ENCODE measurements around the gene ACIN1. TPM values are rescaled to one million over a fixed set of nuclear protein-coding genes. Genes with fewer than 3 reads are reported as not detected.

ACIN1 gene
- polyA plus RNA-seq, 1 donor, result 225 TPM

DNA sequence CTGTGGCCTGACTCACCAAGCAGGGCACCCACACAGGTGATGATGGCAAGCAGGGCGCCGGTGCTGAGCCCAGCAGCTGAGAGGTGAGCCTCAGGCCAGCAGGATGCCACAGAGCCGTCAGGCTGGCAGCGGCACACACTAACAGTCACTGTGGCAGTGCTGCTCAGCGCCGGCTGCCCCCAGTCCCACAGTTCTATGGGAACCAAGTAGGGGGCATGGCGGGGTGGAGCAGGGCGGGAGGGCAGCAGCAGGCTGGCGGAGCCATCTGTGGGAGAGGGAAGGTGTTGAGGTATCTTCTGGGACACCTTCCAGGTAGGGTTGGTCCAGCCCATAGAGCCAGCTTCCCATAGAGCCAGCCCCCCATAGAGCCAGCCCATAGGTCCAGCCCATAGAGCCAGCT, 45.9 kb downstream of the ACIN1 start:
- Histone ChIP-seq H3K4me1 (ENCODE audit: control insufficient read depth, insufficient read depth, low read length) (no peaks in the 10 kb centered on the region), H3K4me3 (ENCODE audit: low read length) (no peak overlapping the region), H3K27me3 (ENCODE audit: control insufficient read depth, insufficient read depth, low read length) (no peaks in the 10 kb centered on the region), H3K9me3 (ENCODE audit: control insufficient read depth, low read depth, low read length) (peaks cover 3% of the 10 kb centered on the region), H3K36me3 (ENCODE audit: control insufficient read depth, insufficient read depth, low read length) (peaks cover 2% of the 10 kb centered on the region), H3K27ac (ENCODE audit: low read length) (no peak overlapping the region)
- WGBS (ENCODE audit: insufficient coverage, low lambda C conversion rate), result no CpG with 5 or more reads among the region's 9 CpGs
- DNase-seq, result no peak

DNA sequence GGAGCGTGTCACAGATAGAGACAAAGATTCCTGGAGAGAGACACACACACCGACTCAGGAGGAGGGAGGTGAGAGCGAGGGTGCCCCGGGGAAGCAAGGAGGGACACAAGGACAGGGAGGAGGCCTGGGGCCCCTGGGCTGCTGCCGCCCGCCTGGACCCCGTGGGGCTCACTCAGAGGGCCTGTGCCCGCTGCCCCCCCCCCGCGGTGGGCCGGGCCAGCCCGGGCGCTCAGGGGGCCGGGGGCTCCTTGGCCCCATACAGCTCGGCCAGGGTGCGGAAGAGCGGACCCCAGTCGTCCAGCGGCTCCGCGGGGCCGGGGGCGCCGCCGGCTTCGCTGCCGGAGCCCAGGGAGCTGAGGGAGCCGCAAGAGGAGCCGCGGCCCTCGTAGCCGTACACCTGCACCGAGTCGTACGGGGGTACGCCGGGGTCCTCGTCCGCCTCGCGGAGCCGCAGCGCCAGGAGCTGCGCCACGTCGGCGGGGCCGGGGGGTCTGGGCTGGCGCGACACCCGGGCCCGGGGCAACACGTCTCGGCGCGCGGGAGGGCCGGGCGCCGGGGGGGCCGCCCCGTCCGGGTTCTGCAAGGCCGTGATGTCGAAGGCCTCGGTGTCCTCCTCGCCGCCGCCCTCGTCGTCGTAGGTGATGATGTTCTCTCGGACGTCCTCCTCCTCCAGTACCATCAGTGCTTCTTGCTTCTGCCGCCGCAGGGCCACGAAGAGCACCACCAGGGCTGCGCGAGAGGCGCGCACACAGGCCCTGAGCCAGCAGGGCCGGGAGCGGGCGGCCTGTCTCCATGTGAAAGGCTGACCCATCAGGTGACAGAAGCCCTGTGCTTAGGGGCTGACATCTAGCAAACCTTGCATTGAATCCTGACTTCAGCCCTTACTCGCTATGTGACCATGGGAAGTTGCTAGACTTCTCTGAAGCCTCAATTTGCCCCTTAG, 46.9 kb downstream of the ACIN1 start:
- WGBS (ENCODE audit: insufficient coverage, low lambda C conversion rate), result no CpG with 5 or more reads among the region's 85 CpGs

GRCh38 chr14:23047034-23047634, 47.8 kb downstream of the ACIN1 start:
- Histone ChIP-seq H3K36me3 (ENCODE audit: control insufficient read depth, insufficient read depth, low read length) (no peaks in the 10 kb centered on the region), H3K9me3 (ENCODE audit: control insufficient read depth, low read depth, low read length) (peaks cover 3% of the 10 kb centered on the region), H3K27me3 (ENCODE audit: control insufficient read depth, insufficient read depth, low read length) (no peaks in the 10 kb centered on the region), H3K4me1 (ENCODE audit: control insufficient read depth, insufficient read depth, low read length) (no peaks in the 10 kb centered on the region), H3K4me3 (ENCODE audit: low read length) (no peak overlapping the region), H3K27ac (ENCODE audit: low read length) (no peak overlapping the region)
- DNase-seq, result no peak
- WGBS (ENCODE audit: insufficient coverage, low lambda C conversion rate), result no CpG with 5 or more reads among the region's 6 CpGs

More for the DNA sequence above, 46.9 kb downstream of the ACIN1 start:
- no peaks in the 10 kb centered on the region for H3K36me3 ChIP-seq (ENCODE audit: control insufficient read depth, insufficient read depth, low read length)
- peaks cover 3% of the 10 kb centered on the region for H3K9me3 ChIP-seq (ENCODE audit: control insufficient read depth, low read depth, low read length)
- no peak overlapping the region for H3K27ac ChIP-seq (ENCODE audit: low read length)
- no peaks in the 10 kb centered on the region for H3K4me1 ChIP-seq (ENCODE audit: control insufficient read depth, insufficient read depth, low read length)
- DNase-seq, result no peak
- no peak overlapping the region for H3K4me3 ChIP-seq (ENCODE audit: low read length)
- no peaks in the 10 kb centered on the region for H3K27me3 ChIP-seq (ENCODE audit: control insufficient read depth, insufficient read depth, low read length)

DNA sequence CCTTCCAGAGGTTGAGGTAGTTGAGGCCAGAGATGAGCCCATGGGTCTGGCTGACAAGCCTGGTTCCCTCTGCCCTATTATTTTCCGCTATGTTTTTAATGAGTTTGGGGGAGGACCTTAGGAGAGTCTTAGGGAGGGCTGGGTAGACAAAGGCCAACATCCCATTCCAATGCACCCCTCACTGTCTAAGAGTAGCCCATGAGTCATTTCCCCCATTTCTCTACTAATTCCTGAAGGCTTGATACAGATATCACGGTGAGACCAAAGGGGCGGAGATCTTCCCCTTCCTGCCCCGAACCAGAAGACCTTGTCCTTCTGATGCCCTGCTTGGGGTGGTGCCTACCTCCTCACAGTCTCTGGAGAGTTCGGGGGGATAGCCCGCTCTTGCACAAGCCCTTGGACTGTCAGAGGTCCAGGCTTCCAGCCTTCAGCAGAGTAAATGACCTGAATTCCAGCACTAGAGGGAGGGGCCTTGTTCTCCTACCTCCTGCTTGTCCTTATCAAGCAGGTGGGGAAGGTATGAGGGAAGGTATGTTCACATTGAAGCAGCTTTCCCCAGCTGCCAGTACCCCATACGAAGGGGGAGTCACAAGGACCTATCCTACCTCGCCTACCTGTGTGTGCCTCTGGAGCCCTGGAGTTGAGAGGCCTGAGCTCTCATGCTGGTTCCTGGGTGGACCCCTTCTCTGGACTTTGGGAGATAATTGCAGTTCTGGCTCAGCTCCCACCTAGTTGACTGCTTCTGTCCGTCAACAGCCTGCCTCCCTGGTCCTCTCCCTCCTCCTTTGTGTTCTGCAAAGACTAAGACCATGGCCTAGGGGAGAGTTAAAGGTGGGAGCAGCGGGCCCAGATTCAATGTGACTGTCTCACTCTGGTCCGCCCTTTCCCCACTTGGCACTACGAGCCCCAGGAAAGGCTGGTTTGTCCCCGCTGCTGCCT, 49.2 kb downstream of the ACIN1 start:
- no CpG with 5 or more reads among the region's 13 CpGs for WGBS (ENCODE audit: insufficient coverage, low lambda C conversion rate)
- H3K9me3 ChIP-seq (ENCODE audit: control insufficient read depth, low read depth, low read length), result peaks cover 3% of the 10 kb centered on the region
- no peak overlapping the region for H3K27ac ChIP-seq (ENCODE audit: low read length)
- no peak overlapping the region for H3K4me3 ChIP-seq (ENCODE audit: low read length)
- no peaks in the 10 kb centered on the region for H3K27me3 ChIP-seq (ENCODE audit: control insufficient read depth, insufficient read depth, low read length)
- H3K4me1 ChIP-seq (ENCODE audit: control insufficient read depth, insufficient read depth, low read length), result no peaks in the 10 kb centered on the region
- no peak for DNase-seq
- H3K36me3 ChIP-seq (ENCODE audit: control insufficient read depth, insufficient read depth, low read length), result no peaks in the 10 kb centered on the region

DNA sequence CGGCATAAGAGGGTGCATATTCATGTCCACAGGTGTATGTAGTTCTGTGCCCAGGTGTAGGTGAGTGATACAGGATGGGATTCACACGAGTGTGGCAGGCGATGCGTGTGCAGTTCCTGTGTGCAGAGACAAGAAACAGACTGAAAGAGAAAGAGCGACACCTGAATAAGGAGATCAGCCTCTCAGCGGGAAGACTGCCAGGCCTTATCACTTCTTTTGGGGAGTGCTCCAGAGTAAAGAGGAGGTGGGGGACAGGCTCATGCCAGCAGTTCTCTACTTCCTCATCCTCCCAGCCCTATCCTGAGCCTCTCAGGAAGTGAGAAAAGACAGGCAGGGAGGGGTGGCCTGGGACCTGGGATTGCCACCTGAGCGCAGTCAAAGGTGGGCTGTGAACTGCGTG, 50.1 kb downstream of the ACIN1 start:
- Histone ChIP-seq H3K36me3 (ENCODE audit: control insufficient read depth, insufficient read depth, low read length) (no peaks in the 10 kb centered on the region), H3K9me3 (ENCODE audit: control insufficient read depth, low read depth, low read length) (peaks cover 3% of the 10 kb centered on the region), H3K4me1 (ENCODE audit: control insufficient read depth, insufficient read depth, low read length) (no peaks in the 10 kb centered on the region), H3K27ac (ENCODE audit: low read length) (no peak overlapping the region), H3K4me3 (ENCODE audit: low read length) (no peak overlapping the region), H3K27me3 (ENCODE audit: control insufficient read depth, insufficient read depth, low read length) (no peaks in the 10 kb centered on the region)
- no peak for DNase-seq
- no CpG with 5 or more reads among the region's 8 CpGs for WGBS (ENCODE audit: insufficient coverage, low lambda C conversion rate)

DNA sequence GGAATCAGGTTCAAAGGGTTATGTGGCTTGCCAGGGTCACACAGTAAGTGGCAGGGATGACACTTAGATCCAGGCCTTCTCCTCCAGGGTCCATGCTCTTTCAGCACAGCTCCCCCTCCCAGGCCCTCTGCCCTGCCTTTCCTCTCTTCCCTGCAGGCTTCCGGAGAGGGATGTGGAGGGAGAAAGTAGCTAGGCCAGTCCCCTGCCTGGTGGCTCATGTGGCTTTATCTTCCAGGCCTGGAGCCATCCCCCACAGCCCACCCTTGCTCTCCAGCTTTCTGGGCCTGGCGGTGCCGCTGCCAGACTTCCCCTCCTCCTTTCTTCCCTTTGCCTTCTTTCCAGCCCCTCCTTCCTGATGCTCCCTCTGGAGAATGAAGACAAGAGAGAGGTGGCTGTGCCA, 51.2 kb downstream of the ACIN1 start:
- no peak for DNase-seq
- Histone ChIP-seq H3K9me3 (ENCODE audit: control insufficient read depth, low read depth, low read length) (peaks cover 3% of the 10 kb centered on the region), H3K4me3 (ENCODE audit: low read length) (no peak overlapping the region), H3K27ac (ENCODE audit: low read length) (no peak overlapping the region), H3K36me3 (ENCODE audit: control insufficient read depth, insufficient read depth, low read length) (no peaks in the 10 kb centered on the region), H3K27me3 (ENCODE audit: control insufficient read depth, insufficient read depth, low read length) (no peaks in the 10 kb centered on the region), H3K4me1 (ENCODE audit: control insufficient read depth, insufficient read depth, low read length) (no peaks in the 10 kb centered on the region)
- WGBS (ENCODE audit: insufficient coverage, low lambda C conversion rate), result no CpG with 5 or more reads among the region's 3 CpGs

DNA sequence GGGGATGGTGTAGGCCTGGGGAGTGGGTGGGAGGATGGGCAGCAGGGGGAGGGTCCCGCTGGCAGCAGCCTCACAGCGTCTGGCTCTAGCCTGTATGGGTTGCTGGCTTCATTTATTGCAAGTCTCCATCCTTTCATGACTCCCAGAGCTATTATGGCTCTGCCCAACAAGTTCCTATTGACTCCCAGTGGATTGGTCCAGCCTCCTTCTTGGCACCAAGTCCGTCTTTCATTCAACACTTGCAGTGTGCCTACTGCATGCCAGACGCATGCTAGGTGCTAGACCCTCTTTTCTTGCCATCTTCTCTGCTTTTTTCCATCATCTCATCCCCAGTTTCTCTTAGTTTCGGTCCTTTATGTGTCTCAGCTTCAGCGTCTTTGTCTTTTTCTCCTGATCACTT, 51.8 kb downstream of the ACIN1 start:
- Histone ChIP-seq H3K9me3 (ENCODE audit: control insufficient read depth, low read depth, low read length) (peaks cover under 1% of the 10 kb centered on the region), H3K4me3 (ENCODE audit: low read length) (no peak overlapping the region), H3K36me3 (ENCODE audit: control insufficient read depth, insufficient read depth, low read length) (no peaks in the 10 kb centered on the region), H3K27ac (ENCODE audit: low read length) (no peak overlapping the region), H3K27me3 (ENCODE audit: control insufficient read depth, insufficient read depth, low read length) (no peaks in the 10 kb centered on the region), H3K4me1 (ENCODE audit: control insufficient read depth, insufficient read depth, low read length) (no peaks in the 10 kb centered on the region)
- DNase-seq, result no peak
- no CpG with 5 or more reads among the region's 6 CpGs for WGBS (ENCODE audit: insufficient coverage, low lambda C conversion rate)

DNA sequence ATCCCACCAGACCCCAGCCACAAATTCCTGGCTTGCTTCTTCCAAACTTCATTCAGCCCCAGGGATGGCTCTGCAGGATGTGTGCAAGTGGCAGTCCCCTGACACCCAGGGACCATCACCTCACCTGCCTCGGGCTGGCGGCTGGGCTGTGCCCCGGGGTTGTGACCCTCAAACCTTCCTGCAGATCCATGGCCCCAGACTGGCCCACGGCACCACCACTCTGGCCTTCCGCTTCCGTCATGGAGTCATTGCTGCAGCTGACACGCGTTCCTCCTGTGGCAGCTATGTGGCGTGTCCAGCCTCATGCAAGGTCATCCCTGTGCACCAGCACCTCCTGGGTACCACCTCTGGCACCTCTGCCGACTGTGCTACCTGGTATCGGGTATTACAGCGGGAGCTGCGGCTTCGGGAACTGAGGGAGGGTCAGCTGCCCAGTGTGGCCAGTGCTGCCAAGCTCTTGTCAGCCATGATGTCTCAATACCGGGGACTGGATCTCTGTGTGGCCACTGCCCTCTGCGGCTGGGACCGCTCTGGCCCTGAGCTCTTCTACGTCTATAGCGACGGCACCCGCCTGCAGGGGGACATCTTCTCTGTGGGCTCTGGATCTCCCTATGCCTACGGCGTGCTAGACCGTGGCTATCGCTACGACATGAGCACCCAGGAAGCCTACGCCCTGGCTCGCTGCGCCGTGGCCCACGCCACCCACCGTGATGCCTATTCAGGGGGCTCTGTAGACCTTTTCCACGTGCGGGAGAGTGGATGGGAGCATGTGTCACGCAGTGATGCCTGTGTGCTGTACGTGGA, 52.6 kb downstream of the ACIN1 start, which contains the start of gene PSMB11:
TSS of gene PSMB11 (plus strand) at position 51 of the 804 bp plus-strand sequence. CDS start at position 65, 14 bp downstream.
- no CpG with 5 or more reads among the region's 36 CpGs for WGBS (ENCODE audit: insufficient coverage, low lambda C conversion rate)
- H3K36me3 ChIP-seq (ENCODE audit: control insufficient read depth, insufficient read depth, low read length), result no peaks in the 10 kb centered on the region
- H3K4me1 ChIP-seq (ENCODE audit: control insufficient read depth, insufficient read depth, low read length), result no peaks in the 10 kb centered on the region
- no peaks in the 10 kb centered on the region for H3K27me3 ChIP-seq (ENCODE audit: control insufficient read depth, insufficient read depth, low read length)
- no peak within 1 kb of the TSS for H3K27ac ChIP-seq (ENCODE audit: low read length)
- DNase-seq, result no peak
- H3K9me3 ChIP-seq (ENCODE audit: control insufficient read depth, low read depth, low read length), result no peaks in the 10 kb centered on the region
- no peak within 1 kb of the TSS for H3K4me3 ChIP-seq (ENCODE audit: low read length)

DNA sequence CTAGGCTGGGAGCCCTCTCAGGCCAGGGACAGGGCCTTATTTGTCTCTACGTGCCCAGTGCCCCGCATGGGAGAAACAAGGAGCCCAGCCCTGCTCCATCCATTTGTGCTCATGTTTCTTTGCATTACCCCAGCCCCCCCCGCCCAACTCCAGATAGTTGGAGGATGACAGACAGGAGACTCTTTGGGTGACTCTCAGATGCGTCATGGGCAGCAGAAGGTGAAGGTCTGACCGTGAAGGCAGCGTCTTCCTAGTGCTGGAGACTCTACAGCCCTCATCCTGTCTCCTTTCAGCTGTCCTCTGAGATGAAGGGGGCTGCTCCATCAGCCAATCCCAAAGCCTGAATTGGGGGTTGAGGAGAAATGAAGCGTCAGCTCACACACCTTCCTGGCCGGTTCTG, 53.2 kb downstream of the ACIN1 start:
- no peaks in the 10 kb centered on the region for H3K9me3 ChIP-seq (ENCODE audit: control insufficient read depth, low read depth, low read length)
- H3K27me3 ChIP-seq (ENCODE audit: control insufficient read depth, insufficient read depth, low read length), result no peaks in the 10 kb centered on the region
- H3K4me3 ChIP-seq (ENCODE audit: low read length), result no peak overlapping the region
- DNase-seq, result no peak
- no peaks in the 10 kb centered on the region for H3K36me3 ChIP-seq (ENCODE audit: control insufficient read depth, insufficient read depth, low read length)
- H3K27ac ChIP-seq (ENCODE audit: low read length), result no peak overlapping the region
- WGBS (ENCODE audit: insufficient coverage, low lambda C conversion rate), result no CpG with 5 or more reads among the region's 8 CpGs
- no peaks in the 10 kb centered on the region for H3K4me1 ChIP-seq (ENCODE audit: control insufficient read depth, insufficient read depth, low read length)

Data from large intestine (tissue), 3 donors.